Neural progenitor cell (in vitro differentiated cells): Measurements from ENCODE around the gene SPAG7.

Experiments used
- EZH2phosphoT487 ChIP-seq: fragments of 200-600 bp; sonication (generic); IDR thresholded peaks from 2 replicates; pipeline ENCODE4 v1.6.1; 2017; ENCODE audit warnings: antibody characterized with exemption
- TF ChIP-seq, protein P1 (sequence below): fragments of 200-600 bp; sonication (generic); IDR thresholded peaks from 2 replicates; pipeline ENCODE4 v1.5.1; 2017; ENCODE audit warnings: antibody characterized with exemption, mild to moderate bottlenecking

DNA sequence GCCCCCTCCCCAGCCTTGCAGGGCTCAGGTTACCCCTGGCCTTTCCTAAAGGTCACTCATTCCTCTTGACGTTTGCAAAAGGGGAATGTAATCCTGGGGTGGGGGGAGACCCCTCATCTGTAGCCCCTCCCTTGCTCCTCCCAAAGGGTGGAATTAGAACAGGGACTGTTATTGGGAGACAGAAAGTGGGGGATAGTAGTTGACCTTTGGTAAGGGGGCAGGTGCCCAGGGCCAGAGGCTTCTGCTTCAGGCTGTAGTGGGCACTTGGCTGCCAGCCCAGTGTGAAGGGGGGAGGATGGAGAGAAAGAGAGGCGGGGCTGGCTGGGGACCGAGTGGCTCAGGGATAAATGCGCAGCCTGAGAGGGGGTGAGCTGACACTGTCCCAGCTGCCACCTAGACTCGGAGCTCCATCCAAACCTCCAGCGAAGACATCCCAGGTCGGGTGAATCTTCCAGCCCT lies 16.8 kb downstream of the SPAG7 start, which contains the start of gene ENO3:
- TF ChIP-seq EZH2phosphoT487: no peak
- TF ChIP-seq, protein P1, sequence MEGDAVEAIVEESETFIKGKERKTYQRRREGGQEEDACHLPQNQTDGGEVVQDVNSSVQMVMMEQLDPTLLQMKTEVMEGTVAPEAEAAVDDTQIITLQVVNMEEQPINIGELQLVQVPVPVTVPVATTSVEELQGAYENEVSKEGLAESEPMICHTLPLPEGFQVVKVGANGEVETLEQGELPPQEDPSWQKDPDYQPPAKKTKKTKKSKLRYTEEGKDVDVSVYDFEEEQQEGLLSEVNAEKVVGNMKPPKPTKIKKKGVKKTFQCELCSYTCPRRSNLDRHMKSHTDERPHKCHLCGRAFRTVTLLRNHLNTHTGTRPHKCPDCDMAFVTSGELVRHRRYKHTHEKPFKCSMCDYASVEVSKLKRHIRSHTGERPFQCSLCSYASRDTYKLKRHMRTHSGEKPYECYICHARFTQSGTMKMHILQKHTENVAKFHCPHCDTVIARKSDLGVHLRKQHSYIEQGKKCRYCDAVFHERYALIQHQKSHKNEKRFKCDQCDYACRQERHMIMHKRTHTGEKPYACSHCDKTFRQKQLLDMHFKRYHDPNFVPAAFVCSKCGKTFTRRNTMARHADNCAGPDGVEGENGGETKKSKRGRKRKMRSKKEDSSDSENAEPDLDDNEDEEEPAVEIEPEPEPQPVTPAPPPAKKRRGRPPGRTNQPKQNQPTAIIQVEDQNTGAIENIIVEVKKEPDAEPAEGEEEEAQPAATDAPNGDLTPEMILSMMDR: no peak
